HEK293 (cell line): ENCODE data around the gene SCIN.

ENCODE experiments used
- KLF7 ChIP-seq: fragments of 450-650 bp; formaldehyde crosslinking; IDR thresholded peaks from 2 replicates; pipeline ENCODE4 v1.5.1; 2016; ENCODE audit warnings: missing biosample characterization, missing genetic modification characterization, borderline replicate concordance
- MZF1 ChIP-seq: fragments of 450-650 bp; formaldehyde crosslinking; IDR thresholded peaks from 2 replicates; pipeline ENCODE4 v1.5.1; 2017; ENCODE audit warnings: missing biosample characterization, missing genetic modification characterization, borderline replicate concordance
- SCRT1 ChIP-seq: fragments of 450-650 bp; formaldehyde crosslinking; IDR thresholded peaks from 2 replicates; pipeline ENCODE4 v1.5.1; 2016; ENCODE audit warnings: missing biosample characterization, missing genetic modification characterization, borderline replicate concordance
- SCRT2 ChIP-seq: fragments of 450-650 bp; formaldehyde crosslinking; IDR thresholded peaks from 2 replicates; pipeline ENCODE4 v1.5.1; 2016; ENCODE audit warnings: missing biosample characterization, missing genetic modification characterization
- YY2 ChIP-seq: fragments of 450-650 bp; formaldehyde crosslinking; IDR thresholded peaks from 2 replicates; pipeline ENCODE4 v1.5.1; 2016; ENCODE audit warnings: missing biosample characterization, missing genetic modification characterization
- ZBTB1 ChIP-seq: fragments of 450-650 bp; formaldehyde crosslinking; IDR thresholded peaks from 2 replicates; pipeline ENCODE4 v1.5.1; 2016; ENCODE audit warnings: missing biosample characterization, missing genetic modification characterization
- ZFP3 ChIP-seq: fragments of 450-650 bp; formaldehyde crosslinking; IDR thresholded peaks from 2 replicates; pipeline ENCODE4 v1.5.1; 2016; ENCODE audit warnings: low read depth, missing biosample characterization, missing genetic modification characterization
- ZFP37 ChIP-seq: fragments of 450-650 bp; formaldehyde crosslinking; IDR thresholded peaks from 2 replicates; pipeline ENCODE4 v1.5.1; 2016; ENCODE audit warnings: missing biosample characterization, missing genetic modification characterization
- ZNF10 ChIP-seq: fragments of 450-650 bp; formaldehyde crosslinking; IDR thresholded peaks from 2 replicates; pipeline ENCODE4 v1.5.1; 2017; ENCODE audit warnings: missing biosample characterization, missing genetic modification characterization
- ZNF133 ChIP-seq: fragments of 450-650 bp; formaldehyde crosslinking; IDR thresholded peaks from 2 replicates; pipeline ENCODE4 v1.5.1; 2016; ENCODE audit warnings: missing biosample characterization, missing genetic modification characterization
- ZNF155 ChIP-seq: fragments of 450-650 bp; formaldehyde crosslinking; IDR thresholded peaks from 2 replicates; pipeline ENCODE4 v1.5.1; 2016; ENCODE audit warnings: missing biosample characterization, missing genetic modification characterization
- ZNF174 ChIP-seq: fragments of 450-650 bp; formaldehyde crosslinking; IDR thresholded peaks from 2 replicates; pipeline ENCODE4 v1.5.0; 2017; ENCODE audit warnings: missing biosample characterization, mild to moderate bottlenecking, missing genetic modification characterization
- ZNF211 ChIP-seq: fragments of 450-650 bp; formaldehyde crosslinking; IDR thresholded peaks from 2 replicates; pipeline ENCODE4 v1.5.1; 2016; ENCODE audit warnings: low read depth, missing biosample characterization, missing genetic modification characterization
- ZNF24 ChIP-seq: fragments of 450-650 bp; formaldehyde crosslinking; IDR thresholded peaks from 2 replicates; pipeline ENCODE4 v1.5.1; 2016; ENCODE audit warnings: missing biosample characterization, missing genetic modification characterization
- ZNF311 ChIP-seq: fragments of 450-650 bp; formaldehyde crosslinking; IDR thresholded peaks from 2 replicates; pipeline ENCODE4 v1.5.1; 2017; ENCODE audit warnings: missing biosample characterization, missing genetic modification characterization, borderline replicate concordance
- ZNF324 ChIP-seq: fragments of 450-650 bp; formaldehyde crosslinking; IDR thresholded peaks from 2 replicates; pipeline ENCODE4 v1.5.1; 2016; ENCODE audit warnings: missing biosample characterization, missing genetic modification characterization
- ZNF341 ChIP-seq: fragments of 450-650 bp; formaldehyde crosslinking; IDR thresholded peaks from 2 replicates; pipeline ENCODE4; 2016; ENCODE audit warnings: low read depth, missing biosample characterization, missing genetic modification characterization
- ZNF404 ChIP-seq: fragments of 450-650 bp; formaldehyde crosslinking; IDR thresholded peaks from 2 replicates; pipeline ENCODE4 v1.5.1; 2017; ENCODE audit warnings: missing biosample characterization, missing genetic modification characterization
- ZNF48 ChIP-seq: fragments of 450-650 bp; formaldehyde crosslinking; IDR thresholded peaks from 2 replicates; pipeline ENCODE4 v1.5.1; 2016; ENCODE audit warnings: missing biosample characterization, missing genetic modification characterization
- ZNF514 ChIP-seq: fragments of 450-650 bp; formaldehyde crosslinking; IDR thresholded peaks from 2 replicates; pipeline ENCODE4 v1.5.1; 2016; ENCODE audit warnings: missing biosample characterization, missing genetic modification characterization
- ZNF549 ChIP-seq: fragments of 450-650 bp; IDR thresholded peaks from 2 replicates; pipeline ENCODE4 v1.5.1; 2018; ENCODE audit warnings: missing biosample characterization, missing genetic modification characterization, mild to moderate bottlenecking, inconsistent platforms, moderate library complexity
- ZNF596 ChIP-seq: fragments of 450-650 bp; IDR thresholded peaks from 2 replicates; pipeline ENCODE4 v1.5.0; 2018; ENCODE audit warnings: missing biosample characterization, mild to moderate bottlenecking, missing genetic modification characterization, moderate library complexity
- ZNF660 ChIP-seq: fragments of 450-650 bp; IDR thresholded peaks from 2 replicates; pipeline ENCODE4 v1.5.1; 2018; ENCODE audit warnings: missing biosample characterization, mild to moderate bottlenecking, missing genetic modification characterization
- ZNF777 ChIP-seq: fragments of 450-650 bp; formaldehyde crosslinking; IDR thresholded peaks from 2 replicates; pipeline ENCODE4 v1.5.1; 2017; ENCODE audit warnings: missing biosample characterization, missing genetic modification characterization, borderline replicate concordance
- TF ChIP-seq, protein P1 (sequence below): fragments of 450-650 bp; formaldehyde crosslinking; IDR thresholded peaks from 2 replicates; pipeline ENCODE4 v1.5.1; 2016; ENCODE audit warnings: missing biosample characterization, missing genetic modification characterization, borderline replicate concordance
- TF ChIP-seq, protein P2 (sequence below): fragments of 450-650 bp; formaldehyde crosslinking; IDR thresholded peaks from 2 replicates; pipeline ENCODE4 v1.5.1; 2016; ENCODE audit warnings: missing biosample characterization, missing genetic modification characterization, low read depth
- TF ChIP-seq, protein P3 (sequence below): fragments of 450-650 bp; formaldehyde crosslinking; IDR thresholded peaks from 2 replicates; pipeline ENCODE4 v1.5.1; 2016; ENCODE audit warnings: missing biosample characterization, missing genetic modification characterization
- TF ChIP-seq, protein P4 (sequence below): fragments of 450-650 bp; formaldehyde crosslinking; IDR thresholded peaks from 2 replicates; pipeline ENCODE4 v1.5.1; 2016; ENCODE audit warnings: missing biosample characterization, missing genetic modification characterization
- TF ChIP-seq, protein P5 (sequence below): fragments of 450-650 bp; IDR thresholded peaks from 2 replicates; pipeline ENCODE4 v1.5.1; 2018; ENCODE audit warnings: missing biosample characterization, mild to moderate bottlenecking, missing genetic modification characterization

SCIN gene

DNA sequence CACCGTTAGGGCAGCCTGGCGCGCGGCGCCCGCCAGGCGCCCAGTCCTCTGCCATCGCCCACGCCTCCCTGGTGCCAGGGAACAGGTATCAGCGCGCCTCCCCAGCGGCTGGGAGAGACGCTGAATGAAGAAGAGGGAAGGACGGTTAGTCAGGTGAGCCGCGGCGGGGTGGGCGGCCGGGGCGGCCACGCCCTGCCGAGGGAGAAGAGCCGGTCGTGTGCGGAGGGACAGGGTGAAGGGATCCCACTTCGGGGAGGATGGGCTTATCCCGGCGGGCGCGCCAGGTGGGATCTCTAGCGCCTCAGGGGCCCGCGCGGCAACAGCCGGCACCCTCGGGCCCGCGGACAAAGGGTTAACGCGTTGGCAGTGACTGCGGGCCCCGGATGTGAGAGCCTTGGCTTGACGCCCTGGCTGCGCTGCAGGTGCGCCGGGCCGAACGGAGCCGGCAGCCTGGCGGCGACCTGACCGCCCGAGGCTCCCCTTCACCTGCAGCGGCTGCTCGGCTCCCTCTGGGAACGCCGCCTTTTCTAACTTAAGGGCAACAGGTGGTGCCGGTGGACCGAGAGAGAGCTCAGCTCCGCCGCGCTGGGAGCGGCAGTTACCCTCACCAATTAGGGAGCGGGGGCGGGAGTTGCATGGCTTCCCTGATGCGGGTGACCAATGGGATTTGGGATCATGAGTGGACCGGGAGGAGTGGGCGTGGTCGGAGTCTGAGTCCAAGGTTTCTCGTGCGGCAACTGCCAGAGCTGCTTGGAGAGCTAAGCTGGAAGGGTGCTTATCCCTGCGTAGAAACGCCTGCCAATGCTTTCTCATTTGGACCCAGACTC, 116.6 kb downstream of the SCIN start, which contains the start of gene ARL4A (continued):
- no peak for TF ChIP-seq ZNF549
- no peak for TF ChIP-seq ZFP3
- TF ChIP-seq ZNF341 (tag by site-specific recombination) = peak; percentile 72
- peak; percentile 47; the same call in 1 of the 2 replicates for TF ChIP-seq ZFP37 (tag by site-specific recombination)
- TF ChIP-seq, protein P1, sequence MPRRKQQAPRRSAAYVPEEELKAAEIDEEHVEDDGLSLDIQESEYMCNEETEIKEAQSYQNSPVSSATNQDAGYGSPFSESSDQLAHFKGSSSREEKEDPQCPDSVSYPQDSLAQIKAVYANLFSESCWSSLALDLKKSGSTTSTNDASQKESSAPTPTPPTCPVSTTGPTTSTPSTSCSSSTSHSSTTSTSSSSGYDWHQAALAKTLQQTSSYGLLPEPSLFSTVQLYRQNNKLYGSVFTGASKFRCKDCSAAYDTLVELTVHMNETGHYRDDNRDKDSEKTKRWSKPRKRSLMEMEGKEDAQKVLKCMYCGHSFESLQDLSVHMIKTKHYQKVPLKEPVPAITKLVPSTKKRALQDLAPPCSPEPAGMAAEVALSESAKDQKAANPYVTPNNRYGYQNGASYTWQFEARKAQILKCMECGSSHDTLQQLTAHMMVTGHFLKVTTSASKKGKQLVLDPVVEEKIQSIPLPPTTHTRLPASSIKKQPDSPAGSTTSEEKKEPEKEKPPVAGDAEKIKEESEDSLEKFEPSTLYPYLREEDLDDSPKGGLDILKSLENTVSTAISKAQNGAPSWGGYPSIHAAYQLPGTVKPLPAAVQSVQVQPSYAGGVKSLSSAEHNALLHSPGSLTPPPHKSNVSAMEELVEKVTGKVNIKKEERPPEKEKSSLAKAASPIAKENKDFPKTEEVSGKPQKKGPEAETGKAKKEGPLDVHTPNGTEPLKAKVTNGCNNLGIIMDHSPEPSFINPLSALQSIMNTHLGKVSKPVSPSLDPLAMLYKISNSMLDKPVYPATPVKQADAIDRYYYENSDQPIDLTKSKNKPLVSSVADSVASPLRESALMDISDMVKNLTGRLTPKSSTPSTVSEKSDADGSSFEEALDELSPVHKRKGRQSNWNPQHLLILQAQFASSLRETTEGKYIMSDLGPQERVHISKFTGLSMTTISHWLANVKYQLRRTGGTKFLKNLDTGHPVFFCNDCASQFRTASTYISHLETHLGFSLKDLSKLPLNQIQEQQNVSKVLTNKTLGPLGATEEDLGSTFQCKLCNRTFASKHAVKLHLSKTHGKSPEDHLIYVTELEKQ (tag by site-specific recombination) = no peak
- TF ChIP-seq ZNF660 (tag by site-specific recombination) = no peak
- TF ChIP-seq MZF1 (tag by site-specific recombination) = peak; percentile 34; the same call in 1 of the 2 replicates
- TF ChIP-seq ZNF48 (tag by site-specific recombination) = no peak
- no peak for TF ChIP-seq ZBTB1 (tag by site-specific recombination)
- TF ChIP-seq, protein P2, sequence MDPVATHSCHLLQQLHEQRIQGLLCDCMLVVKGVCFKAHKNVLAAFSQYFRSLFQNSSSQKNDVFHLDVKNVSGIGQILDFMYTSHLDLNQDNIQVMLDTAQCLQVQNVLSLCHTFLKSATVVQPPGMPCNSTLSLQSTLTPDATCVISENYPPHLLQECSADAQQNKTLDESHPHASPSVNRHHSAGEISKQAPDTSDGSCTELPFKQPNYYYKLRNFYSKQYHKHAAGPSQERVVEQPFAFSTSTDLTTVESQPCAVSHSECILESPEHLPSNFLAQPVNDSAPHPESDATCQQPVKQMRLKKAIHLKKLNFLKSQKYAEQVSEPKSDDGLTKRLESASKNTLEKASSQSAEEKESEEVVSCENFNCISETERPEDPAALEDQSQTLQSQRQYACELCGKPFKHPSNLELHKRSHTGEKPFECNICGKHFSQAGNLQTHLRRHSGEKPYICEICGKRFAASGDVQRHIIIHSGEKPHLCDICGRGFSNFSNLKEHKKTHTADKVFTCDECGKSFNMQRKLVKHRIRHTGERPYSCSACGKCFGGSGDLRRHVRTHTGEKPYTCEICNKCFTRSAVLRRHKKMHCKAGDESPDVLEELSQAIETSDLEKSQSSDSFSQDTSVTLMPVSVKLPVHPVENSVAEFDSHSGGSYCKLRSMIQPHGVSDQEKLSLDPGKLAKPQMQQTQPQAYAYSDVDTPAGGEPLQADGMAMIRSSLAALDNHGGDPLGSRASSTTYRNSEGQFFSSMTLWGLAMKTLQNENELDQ (tag by site-specific recombination) = no peak
- TF ChIP-seq, protein P3, sequence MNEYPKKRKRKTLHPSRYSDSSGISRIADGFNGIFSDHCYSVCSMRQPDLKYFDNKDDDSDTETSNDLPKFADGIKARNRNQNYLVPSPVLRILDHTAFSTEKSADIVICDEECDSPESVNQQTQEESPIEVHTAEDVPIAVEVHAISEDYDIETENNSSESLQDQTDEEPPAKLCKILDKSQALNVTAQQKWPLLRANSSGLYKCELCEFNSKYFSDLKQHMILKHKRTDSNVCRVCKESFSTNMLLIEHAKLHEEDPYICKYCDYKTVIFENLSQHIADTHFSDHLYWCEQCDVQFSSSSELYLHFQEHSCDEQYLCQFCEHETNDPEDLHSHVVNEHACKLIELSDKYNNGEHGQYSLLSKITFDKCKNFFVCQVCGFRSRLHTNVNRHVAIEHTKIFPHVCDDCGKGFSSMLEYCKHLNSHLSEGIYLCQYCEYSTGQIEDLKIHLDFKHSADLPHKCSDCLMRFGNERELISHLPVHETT (tag by site-specific recombination) = no peak
- TF ChIP-seq ZNF311 (tag by site-specific recombination) = no peak
- no peak for TF ChIP-seq ZNF24 (tag by site-specific recombination)
- TF ChIP-seq ZNF155 (tag by site-specific recombination) = no peak
- peak; percentile 97 for TF ChIP-seq SCRT1 (tag by site-specific recombination)
- TF ChIP-seq KLF7 (tag by site-specific recombination) = peak; percentile 76
- peak; percentile 39; the same call in 1 of the 2 replicates for TF ChIP-seq ZNF10 (tag by site-specific recombination)
- TF ChIP-seq ZNF211 (tag by site-specific recombination) = no peak
- no peak for TF ChIP-seq ZNF133
- TF ChIP-seq, protein P4, sequence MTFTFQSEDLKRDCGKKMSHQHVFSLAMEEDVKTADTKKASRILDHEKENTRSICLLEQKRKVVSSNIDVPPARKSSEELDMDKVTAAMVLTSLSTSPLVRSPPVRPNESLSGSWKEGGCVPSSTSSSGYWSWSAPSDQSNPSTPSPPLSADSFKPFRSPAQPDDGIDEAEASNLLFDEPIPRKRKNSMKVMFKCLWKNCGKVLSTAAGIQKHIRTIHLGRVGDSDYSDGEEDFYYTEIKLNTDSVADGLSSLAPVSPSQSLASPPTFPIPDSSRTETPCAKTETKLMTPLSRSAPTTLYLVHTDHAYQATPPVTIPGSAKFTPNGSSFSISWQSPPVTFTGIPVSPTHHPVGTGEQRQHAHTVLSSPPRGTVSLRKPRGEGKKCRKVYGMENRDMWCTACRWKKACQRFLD = no peak
- TF ChIP-seq SCRT2 = peak; percentile 100
- TF ChIP-seq, protein P5, sequence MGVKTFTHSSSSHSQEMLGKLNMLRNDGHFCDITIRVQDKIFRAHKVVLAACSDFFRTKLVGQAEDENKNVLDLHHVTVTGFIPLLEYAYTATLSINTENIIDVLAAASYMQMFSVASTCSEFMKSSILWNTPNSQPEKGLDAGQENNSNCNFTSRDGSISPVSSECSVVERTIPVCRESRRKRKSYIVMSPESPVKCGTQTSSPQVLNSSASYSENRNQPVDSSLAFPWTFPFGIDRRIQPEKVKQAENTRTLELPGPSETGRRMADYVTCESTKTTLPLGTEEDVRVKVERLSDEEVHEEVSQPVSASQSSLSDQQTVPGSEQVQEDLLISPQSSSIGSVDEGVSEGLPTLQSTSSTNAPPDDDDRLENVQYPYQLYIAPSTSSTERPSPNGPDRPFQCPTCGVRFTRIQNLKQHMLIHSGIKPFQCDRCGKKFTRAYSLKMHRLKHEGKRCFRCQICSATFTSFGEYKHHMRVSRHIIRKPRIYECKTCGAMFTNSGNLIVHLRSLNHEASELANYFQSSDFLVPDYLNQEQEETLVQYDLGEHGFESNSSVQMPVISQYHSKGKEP (tag by site-specific recombination) = no peak
- TF ChIP-seq ZNF324 = no peak
- no peak for TF ChIP-seq YY2 (tag by site-specific recombination)
- TF ChIP-seq ZNF404 (tag by site-specific recombination) = no peak
- no peak for TF ChIP-seq ZNF514
- TF ChIP-seq ZNF777 (tag by site-specific recombination) = 0 out of 2 replicates have a peak, but pooled peaks have one; percentile 47
- TF ChIP-seq ZNF174 (tag by site-specific recombination) = no peak
- no peak for TF ChIP-seq ZNF596 (tag by site-specific recombination)
